Colonic mucosa (tissue), 4 donors: ENCODE data around the gene SGF29. TPM values are rescaled to one million over a fixed set of nuclear protein-coding genes. Genes with fewer than 3 reads are reported as not detected.

ENCODE experiments used
- DNase-seq: peaks from one replicate; pipeline ENCODE4 v3.0.0-alpha.2; 2020
- H3K27ac ChIP-seq: fragments of 200-600 bp; one replicate; pipeline ENCODE4 v1.8.0; 2021
- H3K27me3 ChIP-seq: fragments of 200-600 bp; one replicate; pipeline ENCODE4 v1.8.0; 2021
- H3K36me3 ChIP-seq: fragments of 200-600 bp; one replicate; pipeline ENCODE4 v1.8.0; 2021
- H3K4me1 ChIP-seq: fragments of 200-600 bp; one replicate; pipeline ENCODE4 v1.8.0; 2021; ENCODE audit warnings: mild to moderate bottlenecking
- H3K4me3 ChIP-seq: fragments of 200-600 bp; one replicate; pipeline ENCODE4 v1.8.0; 2021
- H3K9ac ChIP-seq, 2 donors: one replicate each; pipeline ENCODE4 v1.7.0; 2013; ENCODE audit warnings: control low read depth in 2 of 2, low read depth in 2 of 2, low read length in 2 of 2
- H3K9me3 ChIP-seq: fragments of 200-600 bp; one replicate; pipeline ENCODE4 v1.8.0; 2021
- intact Hi-C: fragments of 100-400 bp; cut with DNase I; formaldehyde crosslinking; loops from one replicate; pipeline ENCODE4 v1.14.1; 2022
- total RNA-seq, 2 donors: library from RNA; stranded (reverse); fragmentation: NEBNext Ultra II Directional in 1 of 2; extraction: Animal tissue kit (Norgen Biotek cat#: 25700) in 1 of 2; gene quantifications; one replicate each; pipeline ENCODE4 v1.2.1, GENCODE V29; 2021
- TF ChIP-seq, protein P1 (sequence below): fragments of 200-600 bp; IDR thresholded peaks from one replicate; pipeline ENCODE4 v1.8.0; 2022; ENCODE audit warnings: antibody characterized with exemption, mild to moderate bottlenecking
- donor health status: healthy.
- donor health status: DM: no; HTN: no; CAD: no.
- donor health status: DM: no; HTN: no; CAD: no.

Gene SGF29
- total RNA-seq, 2 donors from 2014 or later = 17.4 to 19.3 TPM

DNA sequence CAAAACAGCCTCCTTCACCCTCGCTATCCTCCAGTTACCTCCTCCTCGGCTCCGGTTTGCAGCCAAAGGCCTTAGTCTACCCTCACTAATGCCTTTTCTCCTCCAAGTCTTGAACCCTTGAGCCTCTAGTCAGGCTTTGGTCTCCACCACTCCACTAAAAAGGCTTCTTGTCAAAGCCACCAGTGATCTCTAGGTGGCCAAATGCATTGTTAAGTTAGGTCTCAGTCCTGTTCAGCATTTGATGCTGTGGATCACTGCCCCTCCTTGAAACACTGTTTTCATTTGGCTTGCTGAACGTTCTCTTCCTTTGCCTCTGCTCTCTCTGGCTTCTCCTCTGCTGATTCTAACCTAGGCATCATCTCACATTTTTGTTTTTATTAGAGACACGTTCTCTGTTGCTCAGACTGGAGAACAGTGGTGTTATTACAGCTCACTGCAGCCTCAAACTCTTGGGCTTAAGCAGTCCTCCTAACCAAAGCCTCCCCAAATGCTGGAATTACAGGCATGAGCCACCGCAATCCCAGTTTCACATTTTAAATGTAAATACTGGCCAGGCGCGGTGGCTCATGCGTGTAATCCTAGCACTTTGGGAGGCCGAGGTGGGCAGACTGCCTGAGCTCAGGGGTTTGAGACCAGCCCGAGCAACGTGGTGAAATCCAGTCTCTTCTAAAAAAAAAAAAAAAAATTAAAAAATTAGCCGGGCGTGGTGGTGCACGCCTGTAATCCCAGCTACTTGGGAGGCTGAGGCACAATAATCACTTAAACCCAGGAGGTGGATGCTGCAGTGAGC is 1.1 kb downstream of the SGF29 start:
- intact Hi-C loops = no loop called here
- Histone ChIP-seq H3K36me3 (no peaks in the 10 kb centered on the region), H3K4me1 (peaks cover 4% of the 10 kb centered on the region), H3K9me3 (no peaks in the 10 kb centered on the region), H3K9ac (peak overlapping the region in 1 of 2 donors; percentile 26), H3K27me3 (no peaks in the 10 kb centered on the region), H3K4me3 (peak overlapping the region; percentile 51), H3K27ac (peak overlapping the region; percentile 97)
- TF ChIP-seq, protein P1, sequence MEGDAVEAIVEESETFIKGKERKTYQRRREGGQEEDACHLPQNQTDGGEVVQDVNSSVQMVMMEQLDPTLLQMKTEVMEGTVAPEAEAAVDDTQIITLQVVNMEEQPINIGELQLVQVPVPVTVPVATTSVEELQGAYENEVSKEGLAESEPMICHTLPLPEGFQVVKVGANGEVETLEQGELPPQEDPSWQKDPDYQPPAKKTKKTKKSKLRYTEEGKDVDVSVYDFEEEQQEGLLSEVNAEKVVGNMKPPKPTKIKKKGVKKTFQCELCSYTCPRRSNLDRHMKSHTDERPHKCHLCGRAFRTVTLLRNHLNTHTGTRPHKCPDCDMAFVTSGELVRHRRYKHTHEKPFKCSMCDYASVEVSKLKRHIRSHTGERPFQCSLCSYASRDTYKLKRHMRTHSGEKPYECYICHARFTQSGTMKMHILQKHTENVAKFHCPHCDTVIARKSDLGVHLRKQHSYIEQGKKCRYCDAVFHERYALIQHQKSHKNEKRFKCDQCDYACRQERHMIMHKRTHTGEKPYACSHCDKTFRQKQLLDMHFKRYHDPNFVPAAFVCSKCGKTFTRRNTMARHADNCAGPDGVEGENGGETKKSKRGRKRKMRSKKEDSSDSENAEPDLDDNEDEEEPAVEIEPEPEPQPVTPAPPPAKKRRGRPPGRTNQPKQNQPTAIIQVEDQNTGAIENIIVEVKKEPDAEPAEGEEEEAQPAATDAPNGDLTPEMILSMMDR = no peak
- DNase-seq = no peak

DNA sequence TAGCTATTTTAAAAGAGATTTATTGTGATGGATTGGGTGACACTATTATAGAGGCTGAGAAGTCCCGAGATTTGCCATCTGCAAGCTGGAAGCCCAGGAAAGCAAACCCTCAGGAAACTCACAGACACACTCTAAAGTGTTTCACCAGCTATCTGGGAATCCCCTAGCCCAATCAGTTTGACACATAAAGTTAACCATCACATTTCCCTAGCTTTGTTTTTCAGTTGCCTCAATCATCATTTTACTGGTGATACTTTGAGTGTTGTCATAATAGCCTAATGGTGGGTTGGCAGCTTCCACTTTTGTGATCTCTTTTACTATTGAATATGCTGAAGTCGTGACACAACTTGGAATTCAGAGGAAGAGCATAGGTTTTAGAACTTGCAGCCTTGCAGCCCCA is 1.8 kb downstream of the SGF29 start:
- no peak overlapping the region for H3K9ac ChIP-seq
- TF ChIP-seq, protein P1 = no peak
- no peaks in the 10 kb centered on the region for H3K9me3 ChIP-seq
- intact Hi-C loops = no loop called here
- H3K27me3 ChIP-seq = no peaks in the 10 kb centered on the region
- no peak overlapping the region for H3K27ac ChIP-seq
- H3K36me3 ChIP-seq = no peaks in the 10 kb centered on the region
- peaks cover 4% of the 10 kb centered on the region for H3K4me1 ChIP-seq
- no peak for DNase-seq
- no peak overlapping the region for H3K4me3 ChIP-seq

DNA sequence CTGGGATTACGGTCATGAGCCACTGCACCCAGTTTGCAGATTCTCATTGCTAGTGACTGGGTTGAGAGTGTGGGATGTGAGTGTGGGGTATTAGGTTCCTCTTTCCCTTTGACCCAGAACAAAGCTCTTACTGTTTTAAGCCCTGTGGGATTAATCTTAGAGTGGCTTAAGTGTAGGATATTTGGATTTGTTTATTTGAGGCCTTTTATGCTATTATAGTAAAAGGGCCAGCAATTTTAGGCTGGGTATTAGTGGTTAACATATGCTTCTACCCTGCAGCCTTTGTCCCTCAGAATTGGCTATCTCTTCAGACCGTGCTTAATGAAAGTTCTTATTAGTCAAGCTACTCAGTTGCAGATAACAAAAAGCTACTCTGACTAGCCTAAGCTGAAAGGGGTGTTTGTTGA is 3.2 kb downstream of the SGF29 start:
- TF ChIP-seq, protein P1 = no peak
- Histone ChIP-seq H3K9ac (no peak overlapping the region), H3K4me3 (no peak overlapping the region), H3K27me3 (no peaks in the 10 kb centered on the region), H3K4me1 (peaks cover 4% of the 10 kb centered on the region), H3K36me3 (no peaks in the 10 kb centered on the region), H3K27ac (no peak overlapping the region), H3K9me3 (no peaks in the 10 kb centered on the region)
- intact Hi-C loops = no loop called here
- no peak for DNase-seq

DNA sequence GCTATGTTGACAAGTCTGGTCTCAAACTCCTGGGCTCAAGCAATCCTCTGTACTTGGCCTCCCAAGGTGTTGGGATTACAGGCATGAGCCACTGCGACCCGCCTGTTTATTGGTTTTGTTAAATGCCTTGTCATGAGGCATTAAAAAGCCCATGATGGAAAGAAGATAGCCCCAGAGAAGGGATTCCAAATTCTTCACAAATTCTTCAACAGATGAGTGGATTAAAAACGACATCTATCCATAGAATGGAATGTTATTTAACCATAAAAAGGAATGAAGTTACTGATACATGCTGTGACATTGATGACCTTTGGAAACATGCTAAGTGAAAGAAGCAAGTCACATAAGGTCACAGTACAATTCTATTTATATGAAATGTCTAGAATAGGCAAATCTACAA is 4.7 kb downstream of the SGF29 start:
- H3K27me3 ChIP-seq = no peaks in the 10 kb centered on the region
- intact Hi-C loops = no loop called here
- peaks cover 4% of the 10 kb centered on the region for H3K4me1 ChIP-seq
- TF ChIP-seq, protein P1 = no peak
- H3K9ac ChIP-seq = no peak overlapping the region
- no peaks in the 10 kb centered on the region for H3K36me3 ChIP-seq
- no peak for DNase-seq
- H3K4me3 ChIP-seq = no peak overlapping the region
- H3K27ac ChIP-seq = no peak overlapping the region
- H3K9me3 ChIP-seq = no peaks in the 10 kb centered on the region

DNA sequence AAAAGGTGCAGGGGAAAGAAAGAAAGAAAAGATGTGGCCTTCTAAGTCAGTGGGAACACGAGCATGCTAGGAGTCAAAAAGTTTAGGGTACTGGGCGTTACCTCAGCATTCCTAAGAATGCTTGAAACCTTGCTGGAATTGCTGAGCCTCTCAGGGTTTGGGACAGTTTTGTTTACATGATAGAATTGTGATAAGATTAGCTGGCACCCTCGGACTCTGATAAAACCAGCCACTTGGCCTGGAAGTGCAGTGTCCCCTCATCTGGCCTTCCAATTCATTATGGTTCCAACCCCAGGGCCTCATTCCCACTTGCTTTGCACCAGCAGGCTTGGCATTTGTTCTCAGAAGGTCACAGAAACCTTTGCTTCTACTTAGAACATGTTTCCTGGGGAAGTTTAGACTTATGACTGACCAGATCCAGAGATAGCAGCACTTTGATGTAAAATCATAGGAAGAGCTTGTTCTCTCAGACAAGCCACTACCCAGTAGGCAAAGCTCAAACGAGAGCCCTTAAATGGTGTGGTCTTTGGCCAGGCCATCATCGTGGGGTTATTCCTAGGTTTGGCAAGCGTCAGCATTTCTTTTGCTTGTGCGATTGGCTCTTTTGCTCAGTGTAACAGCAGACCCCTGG is 8.0 kb downstream of the SGF29 start:
- TF ChIP-seq, protein P1 = no peak
- intact Hi-C loops = no loop called here
- Histone ChIP-seq H3K36me3 (no peaks in the 10 kb centered on the region), H3K9ac (no peak overlapping the region), H3K27ac (no peak overlapping the region), H3K9me3 (no peaks in the 10 kb centered on the region), H3K4me1 (no peaks in the 10 kb centered on the region), H3K4me3 (no peak overlapping the region), H3K27me3 (no peaks in the 10 kb centered on the region)
- no peak for DNase-seq
